Activated naive CD4-positive, alpha-beta T cell treated with anti-CD3 and anti-CD28 coated beads, Interleukin-2, amount 50 U/mL, for 24 hours (primary cell): ENCODE measurements around the gene ZBTB5.
"Not testable (repeated sequence)": the region's sequence is repeated elsewhere in the genome, so short reads cannot be mapped to it uniquely, and the experiment has no call there.

ENCODE experiments used
- H3K27ac Mint-ChIP-seq: one replicate; pipeline ENCODE4 v1.8.0; 2021; ENCODE audit warnings: mild to moderate bottlenecking, mixed read lengths
- H3K27me3 Mint-ChIP-seq: one replicate; pipeline ENCODE4 v1.8.0; 2021; ENCODE audit warnings: mixed read lengths
- H3K36me3 Mint-ChIP-seq: one replicate; pipeline ENCODE4 v1.8.0; 2021; ENCODE audit warnings: mixed read lengths
- H3K4me1 Mint-ChIP-seq: one replicate; pipeline ENCODE4 v1.8.0; 2021; ENCODE audit warnings: mixed read lengths
- H3K4me3 Mint-ChIP-seq: one replicate; pipeline ENCODE4 v1.8.0; 2021; ENCODE audit warnings: mild to moderate bottlenecking, mixed read lengths
- H3K9me3 Mint-ChIP-seq: one replicate; pipeline ENCODE4 v1.8.0; 2021; ENCODE audit warnings: mixed read lengths

Gene ZBTB5

DNA sequence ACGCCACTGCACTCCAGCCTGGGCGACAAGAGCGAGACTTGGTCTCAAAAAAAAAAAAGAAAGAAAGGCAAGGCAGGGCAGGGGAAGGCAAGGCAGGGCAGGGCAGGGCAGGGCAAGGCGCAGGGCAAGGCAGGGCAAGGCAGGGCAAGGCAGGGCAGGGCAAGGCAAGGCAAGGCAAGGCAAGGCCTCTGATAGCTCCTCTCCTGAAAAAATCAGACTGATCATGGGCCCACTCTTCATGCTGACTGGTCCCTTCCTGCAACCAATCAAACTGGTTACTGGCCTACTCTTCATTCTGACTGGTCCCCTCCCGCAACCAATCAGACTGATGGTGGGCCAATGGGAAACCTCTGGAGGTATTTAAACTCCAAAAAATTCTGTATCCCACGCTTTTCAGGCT, 3.4 kb upstream of the ZBTB5 start:
- Mint-ChIP-seq H3K9me3 (no peaks in the 10 kb centered on the region), H3K27me3 (no peaks in the 10 kb centered on the region), H3K36me3 (peaks cover 3% of the 10 kb centered on the region), H3K4me1 (peaks cover 24% of the 10 kb centered on the region), H3K27ac (no peak overlapping the region), H3K4me3 (no peak overlapping the region)

DNA sequence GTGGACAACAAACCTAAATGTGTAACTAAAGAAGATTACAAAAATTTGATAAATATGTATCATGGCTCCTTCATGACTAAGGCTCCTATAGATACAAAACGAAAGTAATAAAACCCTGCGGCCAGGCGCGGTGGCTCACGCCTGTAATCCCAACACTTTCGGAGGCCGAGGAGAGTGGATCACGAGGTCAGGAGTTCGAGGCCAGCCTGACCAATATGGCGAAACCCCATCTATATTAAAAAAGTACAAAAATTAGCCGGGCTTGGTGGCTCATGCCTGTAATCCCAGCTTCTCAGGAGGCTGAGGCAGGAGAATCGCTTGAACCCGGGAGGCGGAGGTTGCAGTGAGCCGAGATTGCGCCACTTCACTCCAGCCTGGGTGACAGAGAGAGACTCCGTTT, 2.3 kb upstream of the ZBTB5 start:
- H3K9me3 Mint-ChIP-seq, H3K27me3 Mint-ChIP-seq, H3K27ac Mint-ChIP-seq, H3K4me3 Mint-ChIP-seq, H3K36me3 Mint-ChIP-seq: not testable (repeated sequence)
- H3K4me1 Mint-ChIP-seq = peaks cover 34% of the 10 kb centered on the region

DNA sequence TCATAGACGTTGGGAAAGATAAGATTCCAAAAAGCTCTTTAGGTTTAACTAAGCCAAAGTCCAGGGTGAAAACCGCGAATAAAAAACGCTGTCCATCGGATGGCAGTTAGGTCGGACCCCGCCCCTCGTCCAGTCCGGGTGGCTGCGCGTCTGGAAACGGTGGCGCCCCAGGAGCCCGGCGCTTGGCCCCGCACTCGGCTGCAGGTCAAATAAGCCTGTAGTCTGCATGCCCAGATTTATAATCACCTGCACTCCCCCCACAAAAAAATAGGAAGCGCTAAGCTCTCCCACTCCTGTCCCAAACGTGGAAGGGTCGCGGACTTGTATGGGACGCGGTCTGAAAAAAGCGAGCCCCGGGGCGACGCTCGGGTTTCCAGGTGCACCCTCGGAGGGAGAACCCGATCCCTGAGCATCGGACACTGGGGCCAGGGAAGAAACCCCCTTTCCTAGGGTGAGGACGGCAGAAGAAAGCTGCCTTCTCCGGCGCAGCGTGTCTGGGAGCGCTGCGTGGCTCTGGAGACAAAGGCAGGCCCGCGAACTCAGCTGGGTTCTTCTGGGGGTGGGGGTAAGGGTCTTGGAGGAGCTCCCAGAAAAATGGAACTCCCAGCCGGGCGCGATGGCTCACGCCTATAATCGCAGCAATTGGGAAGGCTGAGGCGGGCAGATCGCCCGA, 923 bp upstream of the ZBTB5 start:
- peaks cover 9% of the 10 kb centered on the region for H3K36me3 Mint-ChIP-seq
- H3K9me3 Mint-ChIP-seq = no peaks in the 10 kb centered on the region
- peaks cover 29% of the 10 kb centered on the region for H3K4me1 Mint-ChIP-seq
- no peaks in the 10 kb centered on the region for H3K27me3 Mint-ChIP-seq
- peak overlapping the region; percentile 95 for H3K27ac Mint-ChIP-seq
- H3K4me3 Mint-ChIP-seq = peak overlapping the region; percentile 97

DNA sequence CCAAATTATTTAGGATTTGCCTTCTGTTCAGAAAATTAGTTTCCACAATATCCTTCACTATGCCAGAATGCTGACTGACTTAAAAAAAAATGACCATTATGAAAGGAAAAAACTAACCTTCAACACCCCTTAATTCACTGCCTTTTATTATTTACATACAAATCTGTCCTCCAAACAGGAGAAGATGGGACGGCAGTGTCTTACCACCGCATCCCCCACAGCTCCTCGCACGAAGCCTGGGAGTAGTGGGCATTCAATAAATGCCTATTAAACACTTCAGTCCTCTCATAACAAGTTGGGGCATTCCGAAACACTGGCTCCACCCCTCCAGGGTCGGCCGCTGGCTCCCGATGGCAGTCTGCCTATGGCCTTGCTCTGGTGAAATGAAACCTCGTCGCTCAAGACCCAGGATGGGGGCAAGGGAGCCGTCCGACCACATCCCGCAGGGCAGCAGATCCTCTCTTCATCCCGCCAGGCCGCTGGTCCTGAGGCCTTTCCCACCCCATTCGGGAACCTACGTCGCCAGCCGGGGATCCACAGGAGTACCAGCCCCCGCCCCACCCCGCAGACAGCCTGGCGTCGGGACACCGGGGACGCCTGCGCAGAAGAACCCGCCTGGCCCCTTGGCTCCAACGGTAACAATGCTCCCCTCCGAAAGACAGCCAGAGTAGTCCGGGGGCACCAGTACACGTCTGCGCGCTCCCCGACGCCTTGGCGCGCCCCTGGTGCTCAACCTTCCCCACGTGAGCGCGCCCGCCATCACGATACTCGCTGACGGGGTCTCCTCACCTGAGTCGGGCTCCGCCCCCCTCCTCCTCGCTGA, 613 bp downstream of the ZBTB5 start:
- Mint-ChIP-seq H3K27me3 (no peaks in the 10 kb centered on the region), H3K4me1 (peaks cover 32% of the 10 kb centered on the region), H3K4me3 (peak overlapping the region; percentile 97), H3K36me3 (peaks cover 9% of the 10 kb centered on the region), H3K27ac (peak overlapping the region; percentile 95), H3K9me3 (no peaks in the 10 kb centered on the region)

DNA sequence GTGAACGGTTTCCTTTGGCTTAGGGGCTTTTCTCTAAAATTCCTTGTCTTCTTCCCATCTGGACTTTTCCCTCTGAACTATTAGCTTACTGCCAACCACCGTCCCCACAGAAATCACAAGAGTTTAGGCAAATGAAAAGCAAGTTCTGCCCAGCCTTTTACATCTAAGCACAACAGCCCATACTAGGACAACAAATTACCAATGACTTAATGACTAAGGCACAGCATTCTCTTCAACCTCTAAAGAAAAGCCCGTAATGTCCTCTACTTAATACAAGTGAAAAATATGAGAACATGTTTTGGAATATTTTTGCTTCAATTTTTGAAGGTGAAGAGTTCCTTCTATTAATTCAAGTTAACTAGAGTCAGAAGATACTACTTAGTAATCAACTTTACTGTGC, 1.2 kb downstream of the ZBTB5 start:
- no peaks in the 10 kb centered on the region for H3K27me3 Mint-ChIP-seq
- H3K36me3 Mint-ChIP-seq = peaks cover 9% of the 10 kb centered on the region
- peak overlapping the region; percentile 88 for H3K27ac Mint-ChIP-seq
- peaks cover 32% of the 10 kb centered on the region for H3K4me1 Mint-ChIP-seq
- H3K4me3 Mint-ChIP-seq = peak overlapping the region; percentile 97
- H3K9me3 Mint-ChIP-seq = no peaks in the 10 kb centered on the region

DNA sequence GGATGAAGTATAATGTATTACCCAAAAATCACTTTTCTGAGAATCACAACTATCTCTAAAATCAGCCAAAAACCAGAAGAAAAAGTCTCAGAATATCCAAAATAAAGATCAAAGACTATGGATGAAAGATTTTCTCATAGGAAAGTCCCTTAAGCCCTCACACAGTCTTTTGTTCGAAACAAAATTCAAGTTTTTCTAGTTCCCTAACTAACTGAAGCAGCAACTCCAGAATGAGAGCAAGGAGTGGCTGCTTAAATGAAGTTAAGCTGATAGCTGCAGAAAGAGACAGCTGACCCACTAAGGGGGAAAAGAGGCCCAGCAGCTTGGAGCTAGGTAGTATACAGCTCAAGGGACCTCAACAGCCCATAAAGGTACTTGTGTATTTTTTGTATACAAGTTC, 8.4 kb downstream of the ZBTB5 start:
- Mint-ChIP-seq H3K9me3 (no peaks in the 10 kb centered on the region), H3K4me3 (no peak overlapping the region), H3K4me1 (peaks cover 65% of the 10 kb centered on the region), H3K27me3 (no peaks in the 10 kb centered on the region), H3K27ac (no peak overlapping the region), H3K36me3 (peaks cover 5% of the 10 kb centered on the region)

DNA sequence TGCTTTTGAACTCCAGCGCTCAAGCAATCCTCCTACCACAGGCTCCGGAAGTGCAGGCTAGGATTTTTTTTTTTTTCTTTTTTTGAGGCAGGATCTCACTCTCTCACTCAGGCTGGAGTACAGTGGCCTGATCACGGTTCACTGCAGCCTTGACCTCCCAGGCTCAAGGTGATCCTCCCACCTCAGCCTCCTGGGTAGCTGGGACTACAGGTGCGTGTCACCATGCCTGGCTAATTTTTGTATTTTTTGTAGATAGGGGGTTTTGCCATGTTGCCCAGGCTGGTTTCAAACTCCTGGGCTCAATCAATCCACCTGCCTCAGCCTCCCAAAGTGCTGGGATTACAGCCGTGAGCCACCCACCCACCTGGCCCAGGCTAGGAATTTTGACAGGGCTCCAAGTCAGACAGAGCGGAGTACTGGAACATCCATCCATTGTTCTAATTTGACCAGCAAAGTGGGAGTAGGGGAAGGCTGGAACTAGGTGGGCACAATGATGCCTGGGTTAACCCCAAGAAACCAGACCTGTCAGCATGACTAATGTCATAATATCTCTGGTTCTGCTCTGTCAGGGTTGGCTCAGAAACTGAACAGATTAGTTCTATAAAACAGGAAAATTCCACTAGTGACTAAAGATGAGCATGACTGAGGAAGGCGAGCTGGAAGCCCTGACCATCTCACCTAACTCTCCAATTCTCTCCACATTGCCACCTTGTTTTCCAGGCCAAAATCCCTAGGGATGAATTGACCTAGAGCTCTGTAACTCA, 9.2 kb downstream of the ZBTB5 start:
- Mint-ChIP-seq H3K36me3 (peaks cover 5% of the 10 kb centered on the region), H3K4me3 (no peak overlapping the region), H3K9me3 (no peaks in the 10 kb centered on the region), H3K27me3 (no peaks in the 10 kb centered on the region), H3K4me1 (peaks cover 63% of the 10 kb centered on the region), H3K27ac (no peak overlapping the region)

DNA sequence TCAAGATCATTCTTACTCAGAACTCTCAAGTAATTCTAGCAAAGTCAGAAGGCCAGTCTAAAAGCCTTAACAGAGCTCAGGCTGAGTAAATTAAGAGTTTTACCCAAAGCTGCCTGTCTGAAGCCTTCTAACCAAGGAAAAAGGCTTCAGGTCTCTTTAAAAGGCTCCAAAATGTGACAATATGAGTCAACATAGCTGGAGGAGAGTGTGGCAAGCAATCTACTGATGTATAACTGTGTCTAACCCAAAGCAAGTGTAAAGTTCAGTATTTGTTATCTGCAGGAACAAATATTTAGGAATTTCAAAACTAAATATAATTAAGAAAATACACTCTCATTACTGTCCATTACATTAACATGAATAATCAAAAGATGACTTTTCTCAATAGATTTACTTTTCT, 11.0 kb downstream of the ZBTB5 start:
- Mint-ChIP-seq H3K27ac (peak overlapping the region; percentile 47), H3K27me3 (no peaks in the 10 kb centered on the region), H3K9me3 (no peaks in the 10 kb centered on the region), H3K4me1 (peaks cover 64% of the 10 kb centered on the region), H3K36me3 (peaks cover 8% of the 10 kb centered on the region), H3K4me3 (no peak overlapping the region)

DNA sequence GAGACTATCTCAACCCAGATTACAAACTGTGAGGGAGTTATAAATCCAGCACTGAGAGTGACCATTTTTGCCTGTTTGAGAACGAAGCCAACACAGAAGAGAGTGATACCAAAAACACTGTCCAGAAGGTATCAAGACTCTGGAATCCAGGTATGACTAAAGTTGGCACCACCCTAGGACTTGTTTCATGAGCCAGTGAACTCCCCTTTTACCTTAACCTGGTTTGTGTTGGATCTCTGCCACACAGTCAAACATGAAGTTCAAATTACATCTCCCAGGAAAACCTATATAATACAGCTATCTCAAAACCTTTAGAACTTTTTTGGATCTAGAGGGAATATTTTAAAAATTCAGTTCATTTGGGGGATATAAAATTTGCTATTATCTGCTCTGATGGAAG, 11.4 kb downstream of the ZBTB5 start:
- Mint-ChIP-seq H3K9me3 (no peaks in the 10 kb centered on the region), H3K36me3 (peaks cover 8% of the 10 kb centered on the region), H3K27me3 (no peaks in the 10 kb centered on the region), H3K4me3 (no peak overlapping the region), H3K4me1 (peaks cover 64% of the 10 kb centered on the region), H3K27ac (peak overlapping the region; percentile 47)

DNA sequence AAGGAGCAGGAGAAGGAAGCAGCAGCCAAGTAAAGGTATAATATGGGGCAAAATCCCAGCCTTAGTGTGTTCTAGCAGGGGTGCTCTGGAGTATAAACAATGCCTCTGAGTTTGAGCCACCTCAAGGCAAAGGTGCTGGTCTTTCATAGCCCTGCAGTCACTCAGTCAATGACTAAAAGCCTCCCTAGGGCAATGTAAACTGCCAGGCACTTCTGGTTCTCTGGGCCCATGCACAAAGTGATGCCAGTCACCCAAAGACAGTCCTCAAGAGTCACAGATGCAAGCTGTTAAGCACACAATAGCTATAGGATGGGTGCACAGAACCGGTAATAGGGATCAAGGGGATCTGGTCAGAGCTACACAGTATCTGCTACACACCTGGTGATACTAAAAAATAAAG, 12.6 kb downstream of the ZBTB5 start:
- peaks cover 56% of the 10 kb centered on the region for H3K4me1 Mint-ChIP-seq

DNA sequence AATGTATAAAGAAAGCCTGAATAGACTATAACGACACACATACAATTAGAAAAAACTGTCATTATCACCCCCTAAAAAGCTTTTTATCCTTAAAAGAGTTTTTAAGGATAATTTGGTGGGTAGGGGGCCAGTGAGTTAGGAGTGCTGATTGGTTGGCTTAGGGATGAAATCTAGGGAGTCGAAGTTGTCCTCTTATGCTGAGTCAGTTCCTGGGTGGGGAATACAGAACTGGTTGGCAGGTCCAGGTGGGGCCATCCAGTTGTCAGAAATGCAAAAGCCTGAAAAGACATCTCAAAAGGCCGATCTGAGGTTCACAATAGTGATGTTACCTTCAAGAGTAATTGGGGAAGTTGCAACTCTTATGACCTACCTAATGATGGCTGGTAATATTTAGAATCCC, 13.6 kb downstream of the ZBTB5 start:
- Mint-ChIP-seq H3K4me1 (peaks cover 52% of the 10 kb centered on the region), H3K27me3 (no peaks in the 10 kb centered on the region), H3K4me3 (no peak overlapping the region), H3K27ac (no peak overlapping the region), H3K36me3 (peaks cover 11% of the 10 kb centered on the region), H3K9me3 (no peaks in the 10 kb centered on the region)

More for the DNA sequence above, 12.6 kb downstream of the ZBTB5 start:
- Mint-ChIP-seq H3K27me3 (no peaks in the 10 kb centered on the region), H3K36me3 (peaks cover 11% of the 10 kb centered on the region), H3K9me3 (no peaks in the 10 kb centered on the region), H3K27ac (no peak overlapping the region), H3K4me3 (no peak overlapping the region)

DNA sequence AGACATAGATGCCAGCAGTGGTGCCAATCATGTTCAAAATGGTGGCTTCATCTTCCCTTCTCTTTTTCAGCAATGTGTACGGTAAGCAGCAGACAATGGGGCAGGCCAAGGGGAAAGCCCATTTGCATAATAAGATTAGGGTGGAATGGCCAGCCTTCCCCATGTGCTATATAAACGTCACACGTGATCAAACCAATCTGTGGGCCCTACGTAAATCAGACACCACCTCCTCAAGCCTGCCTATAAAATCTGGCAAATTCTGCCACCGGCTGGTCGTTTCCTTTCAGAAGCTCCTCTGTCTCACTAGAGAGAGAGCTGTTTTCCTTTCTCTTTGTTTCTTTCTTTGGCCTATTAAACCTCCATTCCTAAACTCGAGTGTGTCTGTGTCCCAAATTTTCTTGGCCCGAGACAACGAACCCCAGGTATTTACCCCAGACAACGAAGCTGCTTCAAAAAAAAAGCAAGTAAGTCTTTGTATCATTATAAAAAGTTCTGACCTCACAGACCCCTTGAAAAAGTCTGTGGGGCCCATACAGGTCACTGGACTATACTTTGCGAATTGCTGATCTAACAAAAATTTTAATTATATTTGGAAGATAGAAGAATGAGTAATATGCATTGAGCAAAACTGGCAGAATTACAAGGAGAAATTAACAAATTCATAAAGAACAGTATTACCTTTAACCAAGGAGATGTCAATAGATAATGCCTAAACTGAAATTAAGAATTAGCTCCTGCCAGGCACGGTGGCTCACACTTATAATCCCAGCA, 15.2 kb downstream of the ZBTB5 start:
- Mint-ChIP-seq H3K36me3 (peaks cover 8% of the 10 kb centered on the region), H3K27me3 (no peaks in the 10 kb centered on the region), H3K9me3 (no peaks in the 10 kb centered on the region), H3K4me3 (no peak overlapping the region), H3K4me1 (peaks cover 42% of the 10 kb centered on the region), H3K27ac (no peak overlapping the region)

DNA sequence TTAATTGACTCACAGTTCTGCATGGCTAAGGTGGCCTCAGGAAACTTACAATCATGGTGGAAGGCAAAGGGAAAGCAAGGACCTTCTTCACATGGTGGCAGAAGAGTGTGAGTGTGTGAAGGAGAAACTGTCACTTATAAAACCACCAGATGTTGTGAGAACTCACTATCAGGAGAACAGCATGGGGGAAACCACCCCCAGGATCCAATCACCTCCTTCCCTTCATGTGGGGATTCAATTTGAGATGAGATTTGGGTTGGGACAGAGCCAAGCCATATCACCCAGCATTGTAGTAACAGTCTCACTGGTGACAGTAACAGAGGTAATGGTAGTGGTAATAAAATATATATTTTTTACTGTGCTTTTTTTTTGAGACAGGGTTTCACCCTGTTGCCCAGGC, 18.1 kb downstream of the ZBTB5 start:
- H3K9me3 Mint-ChIP-seq = no peaks in the 10 kb centered on the region
- no peaks in the 10 kb centered on the region for H3K27me3 Mint-ChIP-seq
- H3K36me3 Mint-ChIP-seq = peaks cover 6% of the 10 kb centered on the region
- H3K27ac Mint-ChIP-seq = no peak overlapping the region
- no peak overlapping the region for H3K4me3 Mint-ChIP-seq
- H3K4me1 Mint-ChIP-seq = peaks cover 21% of the 10 kb centered on the region

DNA sequence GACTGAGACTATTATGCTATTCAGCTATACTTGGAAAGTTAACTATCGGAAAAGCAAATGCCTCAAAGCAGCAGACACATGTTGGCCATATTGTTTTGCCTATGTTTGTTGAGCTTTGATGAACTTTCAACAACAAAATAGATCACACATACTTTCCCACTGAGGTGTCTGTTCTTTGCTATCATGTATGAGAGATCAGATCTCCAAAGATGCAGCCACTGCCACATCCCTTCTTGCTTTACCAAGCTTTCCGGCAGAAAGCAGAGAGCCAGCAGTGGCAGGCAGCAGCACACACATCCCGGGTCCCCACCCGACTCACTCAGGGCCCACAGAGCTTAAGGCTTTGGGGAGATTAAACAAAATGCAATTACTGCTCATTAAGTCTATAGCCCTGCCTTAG, 18.8 kb downstream of the ZBTB5 start:
- H3K27me3 Mint-ChIP-seq = no peaks in the 10 kb centered on the region
- H3K4me1 Mint-ChIP-seq = peaks cover 20% of the 10 kb centered on the region
- H3K9me3 Mint-ChIP-seq = no peaks in the 10 kb centered on the region
- no peak overlapping the region for H3K27ac Mint-ChIP-seq
- peaks cover 8% of the 10 kb centered on the region for H3K36me3 Mint-ChIP-seq
- no peak overlapping the region for H3K4me3 Mint-ChIP-seq

DNA sequence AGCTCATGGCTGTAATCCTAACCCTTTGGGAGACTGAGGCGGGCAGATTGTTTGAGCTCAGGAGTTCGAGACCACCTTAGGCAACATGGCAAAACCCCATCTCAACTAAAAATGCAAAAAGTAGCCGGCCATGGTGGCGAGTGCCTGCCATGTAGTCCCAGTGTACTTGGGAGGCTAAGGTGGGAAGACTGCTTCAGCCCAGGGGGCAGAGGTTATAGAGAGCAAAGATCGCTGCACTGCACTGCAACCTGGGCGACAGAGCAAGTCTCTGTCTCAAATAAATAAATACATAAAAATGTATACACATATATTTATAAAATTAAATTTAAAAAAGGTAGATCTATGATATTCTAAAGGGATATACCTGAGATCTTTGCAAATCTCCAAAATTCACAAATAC, 19.4 kb downstream of the ZBTB5 start:
- Mint-ChIP-seq H3K4me3 (no peak overlapping the region), H3K36me3 (peaks cover 8% of the 10 kb centered on the region), H3K27ac (no peak overlapping the region), H3K27me3 (no peaks in the 10 kb centered on the region), H3K4me1 (peaks cover 19% of the 10 kb centered on the region), H3K9me3 (no peaks in the 10 kb centered on the region)
